ENCODE measurements around the gene ADRA2C.

DNA sequence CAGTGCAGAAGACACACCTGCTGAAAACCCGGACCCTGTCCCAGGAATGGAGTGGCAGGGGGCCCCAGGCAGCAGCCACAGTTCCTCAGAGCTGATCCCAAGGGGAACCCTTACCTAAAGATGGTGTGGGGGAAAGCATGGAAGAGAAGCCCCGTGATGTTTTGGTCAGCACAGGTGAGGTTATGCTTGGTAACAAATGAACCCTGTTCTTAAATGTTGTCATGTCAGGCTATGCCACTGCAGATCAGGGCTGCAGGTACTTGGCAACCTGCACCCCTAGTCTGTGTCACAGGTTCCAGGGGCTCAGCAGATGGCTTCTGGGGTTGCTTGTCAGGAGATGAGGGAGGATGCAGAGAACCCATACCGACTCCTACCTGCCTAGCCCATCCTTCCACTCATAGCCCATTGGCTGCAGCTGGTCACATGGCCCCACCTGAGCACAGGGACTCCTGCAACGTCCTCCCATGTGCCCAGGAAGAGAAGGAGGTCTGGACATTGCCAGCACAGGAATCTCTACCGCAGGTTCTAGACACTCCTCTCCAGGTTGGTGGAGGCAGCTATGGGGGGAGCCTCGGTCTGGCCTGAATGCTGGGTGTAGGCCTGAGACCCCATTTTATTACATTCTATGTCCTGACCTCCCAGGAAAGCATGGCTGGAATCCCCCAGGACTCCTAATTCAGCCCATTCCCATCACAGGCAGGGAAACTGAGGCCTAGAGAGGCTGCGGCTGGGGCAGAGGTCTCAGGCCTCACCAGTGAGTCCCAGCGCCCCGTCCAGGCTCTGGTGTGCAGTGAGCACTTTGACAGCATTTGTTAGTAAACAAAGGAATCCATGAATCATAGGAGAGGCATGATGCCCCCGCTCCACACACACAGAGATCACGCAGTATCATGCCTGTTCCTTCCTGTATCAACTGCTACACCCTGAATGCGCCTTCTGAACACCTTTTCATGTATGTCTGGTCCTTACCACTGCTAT is 51.1 kb downstream of the ADRA2C start:
- TF ChIP-seq, protein P1, sequence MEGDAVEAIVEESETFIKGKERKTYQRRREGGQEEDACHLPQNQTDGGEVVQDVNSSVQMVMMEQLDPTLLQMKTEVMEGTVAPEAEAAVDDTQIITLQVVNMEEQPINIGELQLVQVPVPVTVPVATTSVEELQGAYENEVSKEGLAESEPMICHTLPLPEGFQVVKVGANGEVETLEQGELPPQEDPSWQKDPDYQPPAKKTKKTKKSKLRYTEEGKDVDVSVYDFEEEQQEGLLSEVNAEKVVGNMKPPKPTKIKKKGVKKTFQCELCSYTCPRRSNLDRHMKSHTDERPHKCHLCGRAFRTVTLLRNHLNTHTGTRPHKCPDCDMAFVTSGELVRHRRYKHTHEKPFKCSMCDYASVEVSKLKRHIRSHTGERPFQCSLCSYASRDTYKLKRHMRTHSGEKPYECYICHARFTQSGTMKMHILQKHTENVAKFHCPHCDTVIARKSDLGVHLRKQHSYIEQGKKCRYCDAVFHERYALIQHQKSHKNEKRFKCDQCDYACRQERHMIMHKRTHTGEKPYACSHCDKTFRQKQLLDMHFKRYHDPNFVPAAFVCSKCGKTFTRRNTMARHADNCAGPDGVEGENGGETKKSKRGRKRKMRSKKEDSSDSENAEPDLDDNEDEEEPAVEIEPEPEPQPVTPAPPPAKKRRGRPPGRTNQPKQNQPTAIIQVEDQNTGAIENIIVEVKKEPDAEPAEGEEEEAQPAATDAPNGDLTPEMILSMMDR (IDR thresholded peaks at IDR 0.05): no peak
- no peak for TF ChIP-seq POLR2A (IDR thresholded peaks at IDR 0.05)

All from adrenal gland (tissue), 5 donors.